ENCODE data around the gene SENP3. TPM values are rescaled to one million over a fixed set of nuclear protein-coding genes. Genes with fewer than 3 reads are reported as not detected.

SENP3 gene
- total and polyA plus RNA-seq, 2 of the 13 experiments (the other 11 are each of a cell fraction or from before 2014, with no cell fraction given): 55.8 to 75.4 TPM

GRCh38 chr17:7572338-7572587, 10.5 kb downstream of the SENP3 start (continued):
- TF ChIP-seq ZMYM4 (CRISPR knock-in tag; IDR thresholded peaks at IDR 0.05) (peak; percentile 77; the same call in 1 of the 2 replicates), PHF21A (CRISPR knock-in tag; IDR thresholded peaks at IDR 0.05) (peak; percentile 60; the same call in 1 of the 2 replicates), SMYD3 (CRISPR knock-in tag; IDR thresholded peaks at IDR 0.05) (peak; percentile 72; the same call in 1 of the 2 replicates), LCORL (IDR thresholded peaks at IDR 0.05) (no peak), LCORL (CRISPR knock-in tag; IDR thresholded peaks at IDR 0.05) (peak; percentile 45; the same call in 1 of the 2 replicates), FOSL2 (CRISPR knock-in tag; IDR thresholded peaks at IDR 0.05) (peak; percentile 41; the same call in 1 of the 2 replicates), GABPA (IDR thresholded peaks at IDR 0.05; ENCODE audit: low read depth, low read length) (peak; percentile 79), GABPA (CRISPR knock-in tag; IDR thresholded peaks at IDR 0.05; ENCODE audit: low read depth) (peak; percentile 97), PAXIP1 (CRISPR knock-in tag; conservative IDR thresholded peaks at IDR 0.05) (peak; percentile 54; the same call in 1 of the 2 replicates), REPIN1 (CRISPR knock-in tag; IDR thresholded peaks at IDR 0.05; ENCODE audit: borderline replicate concordance, low read depth) (peak; percentile 87; the same call in 1 of the 2 replicates), ZSCAN22 (CRISPR knock-in tag; IDR thresholded peaks at IDR 0.05) (no peak), ZNF766 (CRISPR knock-in tag; IDR thresholded peaks at IDR 0.05; ENCODE audit: borderline replicate concordance) (peak; percentile 93; the same call in 1 of the 2 replicates), NR2C2 (CRISPR knock-in tag; IDR thresholded peaks at IDR 0.05; ENCODE audit: borderline replicate concordance) (peak; percentile 80), NCOA2 (CRISPR knock-in tag; IDR thresholded peaks at IDR 0.05) (peak; percentile 40; the same call in 1 of the 2 replicates), SRSF9 (IDR thresholded peaks at IDR 0.05; ENCODE audit: borderline replicate concordance, insufficient read depth, low read depth, low read length, poor library complexity, severe bottlenecking) (no peak), ZNF724P (CRISPR knock-in tag; IDR thresholded peaks at IDR 0.05; ENCODE audit: borderline replicate concordance) (no peak; the same call in 1 of the 2 replicates), GTF2F1 (IDR thresholded peaks at IDR 0.05; ENCODE audit: low read length) (no peak), RBM22 (optimal IDR thresholded peaks at IDR 0.05; ENCODE audit: low read length) (peak; percentile 77), USF2 (IDR thresholded peaks at IDR 0.05; ENCODE audit: low read depth, low read length) (peak; percentile 94), USF2 (CRISPR knock-in tag; IDR thresholded peaks at IDR 0.05; ENCODE audit: borderline replicate concordance) (peak; percentile 97; the same call in 1 of the 2 replicates), NFE2 (CRISPR knock-in tag; IDR thresholded peaks at IDR 0.05) (no peak), ZNF296 (CRISPR knock-in tag; conservative IDR thresholded peaks at IDR 0.05) (no peak), ERF (CRISPR knock-in tag; IDR thresholded peaks at IDR 0.05) (peak; percentile 80; the same call in 1 of the 2 replicates), ZNF121 (CRISPR knock-in tag; IDR thresholded peaks at IDR 0.05) (no peak), PHF8 (CRISPR knock-in tag; IDR thresholded peaks at IDR 0.05) (no peak), ZNF337 (CRISPR knock-in tag; IDR thresholded peaks at IDR 0.05; ENCODE audit: borderline replicate concordance, low read depth) (no peak), ZNF564 (CRISPR knock-in tag; IDR thresholded peaks at IDR 0.05) (no peak), MTA1 (CRISPR knock-in tag; IDR thresholded peaks at IDR 0.05; ENCODE audit: borderline replicate concordance) (no peak), JUNB (CRISPR knock-in tag; IDR thresholded peaks at IDR 0.05; ENCODE audit: borderline replicate concordance) (no peak)
